GM23338 (cell line): ENCODE results near the gene COPB2.
A peak's percentile ranks its signal among the peaks of the same experiment; 100 is the strongest.

Source experiments
- CTCF ChIP-seq, 2 experiments: fragments of 200-600 bp in 1 of 2; sonication (generic) in 1 of 2; conservative IDR thresholded peaks; 2 replicates each; pipeline versions ENCODE4 v1.5.1 to v1.6.1; 2016 to 2017; ENCODE audit warnings: antibody characterized with exemption in 2 of 2, low read depth in 2 of 2, mild to moderate bottlenecking in 2 of 2, moderate library complexity in 1 of 2
- ETS1 ChIP-seq: IDR thresholded peaks from 2 replicates; pipeline ENCODE4 v1.6.1; 2016; ENCODE audit warnings: antibody characterized with exemption
- EZH2 ChIP-seq: fragments of 200-600 bp; sonication (generic); IDR thresholded peaks from one replicate; pipeline ENCODE4 v1.8.0; 2017; ENCODE audit warnings: antibody characterized with exemption, mild to moderate bottlenecking, low read depth; ENCODE audit not compliant: unreplicated experiment
- EZH2phosphoT487 ChIP-seq: fragments of 200-600 bp; sonication (generic); IDR thresholded peaks from one replicate; pipeline ENCODE4 v1.8.1; 2018; ENCODE audit warnings: antibody characterized with exemption; ENCODE audit not compliant: unreplicated experiment
- NANOG ChIP-seq: IDR thresholded peaks from 2 replicates; pipeline ENCODE4 v1.6.1; 2016; ENCODE audit warnings: antibody characterized with exemption, borderline replicate concordance
- POLR2AphosphoS5 ChIP-seq: IDR thresholded peaks from 2 replicates; pipeline ENCODE4 v1.6.1; 2016; ENCODE audit warnings: antibody characterized with exemption, low read depth

DNA sequence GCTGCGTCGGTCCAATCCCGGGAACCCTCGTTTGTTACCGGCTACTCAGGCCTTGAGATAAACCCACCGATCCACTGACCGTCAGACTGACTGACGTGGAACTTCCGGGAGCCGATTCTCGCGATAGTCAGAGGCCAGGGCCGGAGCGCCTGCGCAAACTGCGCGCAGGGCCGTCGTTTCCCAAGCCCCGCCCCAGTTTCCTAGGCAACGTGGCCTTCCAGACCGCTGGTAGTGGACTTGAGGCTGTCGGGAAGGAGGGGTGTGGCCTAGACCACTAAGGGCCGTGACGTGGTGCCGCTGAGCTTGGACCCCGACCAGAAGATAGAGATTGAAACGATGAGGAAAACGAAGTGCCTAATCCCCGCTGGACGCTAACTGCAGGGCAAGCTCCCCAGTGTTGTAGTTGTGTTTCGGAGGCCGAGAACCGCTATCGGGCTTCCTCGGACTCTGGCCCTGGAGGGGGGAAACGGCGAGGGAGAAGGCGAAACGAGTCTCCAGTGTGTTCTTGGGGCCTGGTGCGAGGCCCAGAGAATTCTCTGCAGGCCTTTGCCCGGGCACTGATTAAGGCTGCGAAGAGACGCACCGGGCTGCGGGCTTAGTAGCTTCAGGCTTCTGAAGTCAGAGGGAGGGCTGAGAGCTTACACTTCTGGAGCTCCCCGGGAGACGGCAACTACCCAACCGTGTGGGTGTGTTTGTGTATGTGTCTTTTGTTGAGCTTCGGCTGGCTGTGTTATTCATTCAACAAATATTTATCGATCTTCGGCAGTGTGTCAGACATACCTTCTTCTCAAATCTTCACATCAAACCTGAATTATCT is at the start of gene COPB2:
- TF ChIP-seq POLR2AphosphoS5: peak; percentile 93
- TF ChIP-seq EZH2: no peak
- TF ChIP-seq CTCF (conservative IDR thresholded peaks at IDR 0.05; ENCODE audit: low read depth in 2 of 2): no peak
- TF ChIP-seq EZH2phosphoT487: no peak
- no peak for TF ChIP-seq NANOG
- peak; percentile 55; the same call in 1 of the 2 replicates for TF ChIP-seq ETS1
